Measurements from ENCODE around the gene CARMIL1. TPM values are rescaled to one million over a fixed set of nuclear protein-coding genes. Genes with fewer than 3 reads are reported as not detected.

CARMIL1 gene
- total RNA-seq, 1 donor from 2014 or later, result 8.4 TPM

DNA sequence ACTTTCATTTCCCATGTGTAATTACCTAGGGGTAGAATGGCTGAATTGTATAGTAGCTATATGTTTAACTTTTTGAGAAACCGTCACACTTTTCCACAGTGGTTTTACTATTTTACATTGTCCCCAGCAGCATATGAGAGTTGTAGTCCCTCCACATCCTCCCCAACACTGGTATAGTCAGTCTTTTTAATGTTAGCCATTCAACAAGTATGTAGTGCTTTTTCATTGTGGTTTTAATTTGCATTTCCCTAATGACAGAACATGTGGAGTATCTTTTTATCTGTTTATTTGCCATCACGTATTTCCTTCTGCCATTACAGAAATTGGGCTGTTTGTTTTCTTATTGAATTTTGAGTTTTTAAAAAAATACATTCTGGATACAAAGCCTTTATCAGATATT is 148.4 kb downstream of the CARMIL1 start:
- Histone ChIP-seq H3K27ac (replicated peaks) (no peak overlapping the region), H3K27me3 (ENCODE audit: low read depth) (no peaks in the 10 kb centered on the region), H3K4me1 (peaks cover 4% of the 10 kb centered on the region), H3K4me3 (no peak overlapping the region), H3K9me3 (replicated peaks) (no peaks in the 10 kb centered on the region), H3K36me3 (no peaks in the 10 kb centered on the region)
- intact Hi-C loops (cut with micrococcal nuclease), result no loop called here
- TF ChIP-seq, protein P1, sequence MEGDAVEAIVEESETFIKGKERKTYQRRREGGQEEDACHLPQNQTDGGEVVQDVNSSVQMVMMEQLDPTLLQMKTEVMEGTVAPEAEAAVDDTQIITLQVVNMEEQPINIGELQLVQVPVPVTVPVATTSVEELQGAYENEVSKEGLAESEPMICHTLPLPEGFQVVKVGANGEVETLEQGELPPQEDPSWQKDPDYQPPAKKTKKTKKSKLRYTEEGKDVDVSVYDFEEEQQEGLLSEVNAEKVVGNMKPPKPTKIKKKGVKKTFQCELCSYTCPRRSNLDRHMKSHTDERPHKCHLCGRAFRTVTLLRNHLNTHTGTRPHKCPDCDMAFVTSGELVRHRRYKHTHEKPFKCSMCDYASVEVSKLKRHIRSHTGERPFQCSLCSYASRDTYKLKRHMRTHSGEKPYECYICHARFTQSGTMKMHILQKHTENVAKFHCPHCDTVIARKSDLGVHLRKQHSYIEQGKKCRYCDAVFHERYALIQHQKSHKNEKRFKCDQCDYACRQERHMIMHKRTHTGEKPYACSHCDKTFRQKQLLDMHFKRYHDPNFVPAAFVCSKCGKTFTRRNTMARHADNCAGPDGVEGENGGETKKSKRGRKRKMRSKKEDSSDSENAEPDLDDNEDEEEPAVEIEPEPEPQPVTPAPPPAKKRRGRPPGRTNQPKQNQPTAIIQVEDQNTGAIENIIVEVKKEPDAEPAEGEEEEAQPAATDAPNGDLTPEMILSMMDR (IDR thresholded peaks at IDR 0.05; ENCODE audit: borderline replicate concordance), result no peak
- no peak for DNase-seq

DNA sequence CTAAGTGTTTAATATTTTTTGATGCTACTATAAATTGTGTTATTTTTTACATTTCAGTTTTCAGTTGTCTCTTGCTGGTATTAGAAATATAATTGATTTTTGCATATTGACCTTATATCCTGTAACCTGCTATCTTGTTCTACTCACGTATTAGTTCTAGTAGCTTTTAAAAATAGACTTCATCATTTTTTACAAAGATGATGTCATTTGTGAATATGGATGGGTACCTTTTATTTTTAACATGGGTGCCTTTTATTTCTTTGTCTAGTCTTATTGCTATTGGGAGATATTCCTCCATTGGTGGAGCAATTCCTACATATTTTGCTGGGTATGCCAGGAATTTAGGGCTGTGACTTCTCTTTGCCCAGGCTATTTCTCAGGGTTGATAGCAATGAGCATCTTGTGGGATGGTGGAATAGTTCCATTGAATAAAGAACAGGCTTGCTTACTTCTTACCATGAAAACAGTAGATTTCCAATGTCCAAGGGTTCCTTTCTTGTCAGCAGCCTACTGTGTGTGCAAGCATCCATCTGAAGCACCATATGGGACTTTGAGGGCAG is 149.7 kb downstream of the CARMIL1 start:
- Histone ChIP-seq H3K9me3 (replicated peaks) (no peaks in the 10 kb centered on the region), H3K4me3 (no peak overlapping the region), H3K27ac (replicated peaks) (no peak overlapping the region), H3K27me3 (ENCODE audit: low read depth) (no peaks in the 10 kb centered on the region), H3K36me3 (no peaks in the 10 kb centered on the region), H3K4me1 (peaks cover 4% of the 10 kb centered on the region)
- no peak for DNase-seq
- intact Hi-C loops (cut with micrococcal nuclease), result no loop called here
- TF ChIP-seq, protein P1 (IDR thresholded peaks at IDR 0.05; ENCODE audit: borderline replicate concordance), result no peak

DNA sequence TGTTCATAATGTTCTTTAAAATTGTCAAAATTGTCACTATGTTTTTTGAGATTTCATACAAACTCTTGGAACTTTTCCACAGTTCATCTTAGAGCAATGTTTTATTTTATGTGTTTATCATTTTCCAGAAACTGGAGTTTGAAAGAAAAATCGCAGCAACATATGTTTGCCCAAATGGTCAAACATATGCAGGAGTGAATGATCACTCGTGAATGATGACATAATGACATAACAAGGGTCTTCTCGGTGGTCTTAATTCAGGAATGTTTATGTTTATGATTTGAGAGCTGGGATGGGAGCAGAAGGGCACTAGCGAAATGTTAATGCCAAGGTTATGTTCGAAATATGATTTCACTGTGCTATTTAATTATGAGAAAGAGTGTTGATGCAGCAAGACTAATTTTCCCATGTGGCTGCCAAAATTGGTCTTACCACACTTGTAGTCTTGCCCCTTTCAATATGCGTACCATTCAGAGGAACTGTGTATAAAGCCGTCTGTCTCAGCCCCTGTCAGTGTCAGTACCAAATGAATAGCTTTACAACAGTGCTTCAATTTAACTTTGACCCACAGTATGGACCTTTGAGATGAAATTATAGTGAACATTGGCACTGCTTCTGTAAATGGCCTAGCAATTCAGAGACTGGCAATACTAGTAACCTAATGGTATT is 152.3 kb downstream of the CARMIL1 start:
- H3K4me1 ChIP-seq, result peaks cover 4% of the 10 kb centered on the region
- no peaks in the 10 kb centered on the region for H3K9me3 ChIP-seq (replicated peaks)
- H3K27me3 ChIP-seq (ENCODE audit: low read depth), result no peaks in the 10 kb centered on the region
- no peaks in the 10 kb centered on the region for H3K36me3 ChIP-seq
- H3K4me3 ChIP-seq, result no peak overlapping the region
- no peak for DNase-seq
- TF ChIP-seq, protein P1 (IDR thresholded peaks at IDR 0.05; ENCODE audit: borderline replicate concordance), result no peak
- intact Hi-C loops (cut with micrococcal nuclease), result no loop called here
- no peak overlapping the region for H3K27ac ChIP-seq (replicated peaks)

DNA sequence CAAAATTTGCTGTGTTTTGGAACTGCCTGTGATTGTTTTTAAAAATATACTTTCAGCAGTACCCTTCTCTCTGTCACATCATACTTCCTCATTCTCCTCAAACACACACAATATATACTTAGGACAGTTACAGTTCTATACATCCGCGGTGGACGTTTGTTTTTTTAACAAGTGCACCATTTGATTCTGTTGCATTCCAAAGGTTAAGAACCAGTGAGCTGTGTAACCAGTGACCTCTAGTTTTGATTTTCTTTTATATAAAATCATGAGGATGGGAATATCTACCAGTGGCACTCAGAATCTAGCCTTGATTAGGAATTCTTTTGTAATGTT is 152.8 kb downstream of the CARMIL1 start:
- H3K27ac ChIP-seq (replicated peaks), result no peak overlapping the region
- DNase-seq, result no peak
- H3K9me3 ChIP-seq (replicated peaks), result no peaks in the 10 kb centered on the region
- TF ChIP-seq, protein P1 (IDR thresholded peaks at IDR 0.05; ENCODE audit: borderline replicate concordance), result no peak
- H3K4me1 ChIP-seq, result peaks cover 4% of the 10 kb centered on the region
- H3K4me3 ChIP-seq, result no peak overlapping the region
- H3K27me3 ChIP-seq (ENCODE audit: low read depth), result no peaks in the 10 kb centered on the region
- intact Hi-C loops (cut with micrococcal nuclease), result no loop called here
- no peaks in the 10 kb centered on the region for H3K36me3 ChIP-seq

DNA sequence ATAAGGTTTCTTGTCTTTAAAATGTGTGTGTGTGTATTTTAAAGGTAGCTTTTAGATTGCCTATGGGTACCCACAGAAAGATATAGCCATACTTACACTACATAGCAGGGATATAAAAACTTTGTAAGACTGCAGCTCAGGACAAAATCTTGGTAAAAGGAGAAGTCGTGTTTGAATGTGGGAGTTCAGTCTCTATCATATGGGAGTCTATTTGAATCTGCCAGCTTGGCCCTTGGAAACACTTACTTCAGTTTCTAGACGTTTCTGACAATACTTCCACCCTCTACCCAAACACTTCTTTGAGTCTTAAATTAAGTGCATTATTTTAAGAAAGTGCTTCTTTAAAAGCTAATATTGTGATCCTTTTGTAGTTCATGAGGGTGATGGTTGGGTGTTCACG is 155.7 kb downstream of the CARMIL1 start:
- Histone ChIP-seq H3K36me3 (no peaks in the 10 kb centered on the region), H3K9me3 (replicated peaks) (no peaks in the 10 kb centered on the region), H3K27me3 (ENCODE audit: low read depth) (no peaks in the 10 kb centered on the region), H3K4me3 (no peak overlapping the region), H3K27ac (replicated peaks) (no peak overlapping the region), H3K4me1 (peaks cover 4% of the 10 kb centered on the region)
- no peak for DNase-seq
- intact Hi-C loops (cut with micrococcal nuclease), result no loop called here
- TF ChIP-seq, protein P1 (IDR thresholded peaks at IDR 0.05; ENCODE audit: borderline replicate concordance), result no peak

Data from left ventricle myocardium inferior (tissue), 1 donor.